Brain microvascular endothelial cell (primary cell): ENCODE data around the gene SQSTM1.
A peak's percentile ranks its signal among the peaks of the same experiment; 100 is the strongest.

Experiments used
- DNase-seq: peaks from one replicate; pipeline ENCODE4 v3.0.0-alpha.2; 2020
- H3K27ac ChIP-seq: fragments of 250-450 bp; sonication (Bioruptor Pico); 2 replicates; pipeline ENCODE4 v1.5.1; 2020; ENCODE audit warnings: mild to moderate bottlenecking, moderate library complexity
- H3K27me3 ChIP-seq: fragments of 250-450 bp; sonication (Bioruptor Pico); replicated peaks from 2 replicates; pipeline ENCODE4 v1.5.1; 2020; ENCODE audit warnings: mild to moderate bottlenecking
- H3K36me3 ChIP-seq: fragments of 250-450 bp; sonication (Bioruptor Pico); replicated peaks from 2 replicates; pipeline ENCODE4 v1.5.1; 2020; ENCODE audit warnings: mild to moderate bottlenecking
- H3K4me3 ChIP-seq: 2 replicates; pipeline ENCODE4 v1.5.1; 2011; ENCODE audit warnings: low read depth, mild to moderate bottlenecking, control low read depth, low read length, moderate library complexity
- CTCF ChIP-seq: IDR thresholded peaks from 2 replicates; pipeline ENCODE4 v1.5.1; 2011; ENCODE audit warnings: low read depth, mild to moderate bottlenecking, moderate library complexity, low read length, control low read depth, inconsistent platforms; ENCODE audit errors: missing control alignments
- in situ Hi-C: cut with HindIII; loops from 2 replicates; pipeline ENCODE4 v1.10.0; 2017; ENCODE audit warnings: low sequenced_read_pairs, low pct_ligation_motif_present

The SQSTM1 gene

GRCh38 chr5:179816401-179816795 lies 4.3 kb upstream of the SQSTM1 start:
- in situ Hi-C loops, result no loop called here

GRCh38 chr5:179816796-179817469 lies 3.8 kb upstream of the SQSTM1 start:
- in situ Hi-C loops, result no loop called here
- Histone ChIP-seq H3K4me3 (peak overlapping the region; percentile 45), H3K27ac (no peak overlapping the region), H3K36me3 (peaks cover 2% of the 10 kb centered on the region), H3K27me3 (no peaks in the 10 kb centered on the region)
- no peak for TF ChIP-seq CTCF
- DNase-seq, result no peak

More at GRCh38 chr5:179816401-179816795, 4.3 kb upstream of the SQSTM1 start:
- DNase-seq, result no peak
- Histone ChIP-seq H3K36me3 (peaks cover 5% of the 10 kb centered on the region), H3K27me3 (no peaks in the 10 kb centered on the region), H3K4me3 (peak overlapping the region; percentile 45), H3K27ac (no peak overlapping the region)
- no peak for TF ChIP-seq CTCF

- TF ChIP-seq CTCF, result no peak
- no peak overlapping the region for H3K27ac ChIP-seq
- in situ Hi-C loops, result no loop called here
- H3K27me3 ChIP-seq, result no peaks in the 10 kb centered on the region
- H3K4me3 ChIP-seq, result peak overlapping the region; percentile 45
- DNase-seq, result no peak
- H3K36me3 ChIP-seq, result peaks cover 3% of the 10 kb centered on the region
These were observed 3.2 kb upstream of the SQSTM1 start for GRCh38 chr5:179817470-179817840.

- Histone ChIP-seq H3K36me3 (peaks cover 10% of the 10 kb centered on the region), H3K27ac (peak overlapping the region; percentile 88), H3K27me3 (no peaks in the 10 kb centered on the region), H3K4me3 (no peak overlapping the region)
- in situ Hi-C loops, result no loop called here
- no peak for TF ChIP-seq CTCF
- DNase-seq, result no peak
These were observed 2.6 kb upstream of the SQSTM1 start for GRCh38 chr5:179817890-179818745.

- H3K27ac ChIP-seq, result peak overlapping the region; percentile 88
- H3K36me3 ChIP-seq, result peaks cover 15% of the 10 kb centered on the region
- TF ChIP-seq CTCF, result no peak
- DNase-seq, result peak; percentile 89
- peak overlapping the region; percentile 33 for H3K4me3 ChIP-seq
- in situ Hi-C loops, result no loop called here
- H3K27me3 ChIP-seq, result no peaks in the 10 kb centered on the region
These were observed 1.9 kb upstream of the SQSTM1 start for GRCh38 chr5:179818746-179819295.
